GM23338 (cell line): ENCODE results near the gene NUP160. TPM values are rescaled to one million over a fixed set of nuclear protein-coding genes. Genes with fewer than 3 reads are reported as not detected.
A peak's percentile ranks its signal among the peaks of the same experiment; 100 is the strongest.

Experiments used
- ATAC-seq: fragments of 200-7000 bp; cut with Tn5 transposase; 3 replicates; pipeline ENCODE4 v1.9.1; 2020
- DNase-seq: peaks from one replicate; pipeline ENCODE4 v3.0.0-alpha.2; 2015; ENCODE audit warnings: low spot score
- H2AFZ ChIP-seq: fragments of 200-600 bp; sonication (generic); 2 replicates; pipeline ENCODE4 v1.8.0; 2016; ENCODE audit warnings: antibody characterized with exemption, mild to moderate bottlenecking, moderate library complexity
- H3F3A ChIP-seq: fragments of 200-600 bp; sonication (generic); replicated peaks from 2 replicates; pipeline ENCODE4 v1.8.0; 2017; ENCODE audit warnings: antibody characterized with exemption, mixed run types, low read depth
- H3K27ac ChIP-seq: fragments of 200-600 bp; sonication (generic); 2 replicates; pipeline ENCODE4 v1.6.1; 2016; ENCODE audit warnings: low read depth
- H3K27me3 ChIP-seq: fragments of 200-600 bp; sonication (generic); 2 replicates; pipeline ENCODE4 v1.8.0; 2016; ENCODE audit warnings: mild to moderate bottlenecking, mixed run types, moderate library complexity; ENCODE audit not compliant: insufficient read depth
- H3K36me3 ChIP-seq: fragments of 200-600 bp; sonication (generic); 2 replicates; pipeline ENCODE4 v1.8.0; 2016; ENCODE audit warnings: mild to moderate bottlenecking; ENCODE audit not compliant: insufficient read depth
- H3K4me1 ChIP-seq: fragments of 200-600 bp; sonication (generic); 2 replicates; pipeline ENCODE4 v1.8.0; 2016; ENCODE audit warnings: mild to moderate bottlenecking, moderate library complexity; ENCODE audit not compliant: insufficient read depth
- H3K4me2 ChIP-seq: fragments of 200-600 bp; sonication (generic); 2 replicates; pipeline ENCODE4 v1.7.1; 2017; ENCODE audit warnings: mixed run types
- H3K4me3 ChIP-seq: fragments of 200-600 bp; sonication (generic); 2 replicates; pipeline ENCODE4 v1.6.1; 2016; ENCODE audit warnings: mixed run types
- H3K79me2 ChIP-seq: fragments of 200-600 bp; sonication (generic); replicated peaks from 2 replicates; pipeline ENCODE4 v1.8.0; 2017; ENCODE audit warnings: mild to moderate bottlenecking; ENCODE audit not compliant: insufficient read depth
- H3K9me2 ChIP-seq: fragments of 200-600 bp; sonication (generic); 2 replicates; pipeline ENCODE4 v1.8.0; 2017; ENCODE audit not compliant: insufficient read depth
- H4K20me1 ChIP-seq: fragments of 200-600 bp; sonication (generic); replicated peaks from 2 replicates; pipeline ENCODE4 v1.8.0; 2017; ENCODE audit warnings: mild to moderate bottlenecking; ENCODE audit not compliant: insufficient read depth
- H3K27ac Mint-ChIP-seq: 2 replicates; pipeline ENCODE4 v1.8.0; 2020; ENCODE audit warnings: inconsistent platforms, mild to moderate bottlenecking, moderate library complexity, mixed read lengths
- H3K27me3 Mint-ChIP-seq: 3 replicates; pipeline ENCODE4 v1.8.0; 2022; ENCODE audit warnings: low read depth, mild to moderate bottlenecking, moderate library complexity, mixed read lengths, inconsistent platforms; ENCODE audit not compliant: insufficient read depth, poor library complexity
- H3K36me3 Mint-ChIP-seq: 3 replicates; pipeline ENCODE4 v1.8.0; 2021; ENCODE audit warnings: low read depth, mild to moderate bottlenecking, inconsistent platforms, moderate library complexity, mixed read lengths
- H3K4me1 Mint-ChIP-seq: 3 replicates; pipeline ENCODE4 v1.8.0; 2020; ENCODE audit warnings: mild to moderate bottlenecking, inconsistent platforms, mixed read lengths
- H3K4me3 Mint-ChIP-seq: 3 replicates; pipeline ENCODE4 v1.8.0; 2021; ENCODE audit warnings: moderate library complexity, mild to moderate bottlenecking, inconsistent platforms, mixed read lengths
- H3K9me3 Mint-ChIP-seq: 3 replicates; pipeline ENCODE4 v1.8.0; 2020; ENCODE audit warnings: moderate library complexity, mild to moderate bottlenecking, inconsistent platforms, mixed read lengths
- CREB1 ChIP-seq: fragments of 250-450 bp; sonication (Bioruptor Pico); IDR thresholded peaks from 2 replicates; pipeline ENCODE4 v1.5.0; 2020; ENCODE audit warnings: low read depth, mild to moderate bottlenecking, moderate library complexity
- EZH2phosphoT487 ChIP-seq: fragments of 200-600 bp; sonication (generic); IDR thresholded peaks from one replicate; pipeline ENCODE4 v1.8.1; 2018; ENCODE audit warnings: antibody characterized with exemption; ENCODE audit not compliant: unreplicated experiment
- JUNB ChIP-seq: IDR thresholded peaks from one replicate; pipeline ENCODE4 v1.6.1; 2016; ENCODE audit warnings: antibody characterized with exemption; ENCODE audit not compliant: unreplicated experiment
- STAT1 ChIP-seq: IDR thresholded peaks from one replicate; pipeline ENCODE4 v1.6.1; 2016; ENCODE audit warnings: antibody characterized with exemption; ENCODE audit not compliant: unreplicated experiment
- ZNF331 ChIP-seq: fragments of 250-450 bp; sonication (Bioruptor Pico); IDR thresholded peaks from 2 replicates; pipeline ENCODE4 v1.5.0; 2020; ENCODE audit warnings: low read depth, mild to moderate bottlenecking, moderate library complexity
- polyA plus RNA-seq: library from polyadenylated mRNA; unstranded; fragments of >200 nt; fragmentation: Nextera tagmentation; extraction: Ambion mirVana; gene quantifications from 2 replicates; pipeline ENCODE4 v1.2.1, GENCODE V29; 2016
- total RNA-seq: library from RNA; depleted of rRNA; stranded (reverse); fragments of >200 nt; shearing (Covaris generic); gene quantifications from 2 replicates; pipeline ENCODE4 v1.2.3, GENCODE V29; 2014
- TF ChIP-seq, protein P1 (sequence below): IDR thresholded peaks from one replicate; pipeline ENCODE4 v1.6.1; 2018; ENCODE audit warnings: antibody characterized with exemption; ENCODE audit not compliant: unreplicated experiment
- TF ChIP-seq, protein P2 (sequence below), 2 experiments: fragments of 200-600 bp in 1 of 2; sonication (generic) in 1 of 2; conservative IDR thresholded peaks; 2 replicates each; pipeline versions ENCODE4 v1.5.1 to v1.6.1; 2016 to 2017; ENCODE audit warnings: antibody characterized with exemption in 2 of 2, low read depth in 2 of 2, mild to moderate bottlenecking in 2 of 2, moderate library complexity in 1 of 2
- TF ChIP-seq, protein P3 (sequence below): IDR thresholded peaks from 2 replicates; pipeline ENCODE4 v1.6.1; 2016; ENCODE audit warnings: antibody characterized with exemption
- TF ChIP-seq, protein P4 (sequence below): fragments of 250-450 bp; sonication (Bioruptor Pico); IDR thresholded peaks from 2 replicates; pipeline ENCODE4 v1.5.0; 2020; ENCODE audit warnings: mild to moderate bottlenecking, moderate library complexity

Gene NUP160
- total and polyA plus RNA-seq, 2 experiments from 2014 or later: 41.2 to 101 TPM

DNA sequence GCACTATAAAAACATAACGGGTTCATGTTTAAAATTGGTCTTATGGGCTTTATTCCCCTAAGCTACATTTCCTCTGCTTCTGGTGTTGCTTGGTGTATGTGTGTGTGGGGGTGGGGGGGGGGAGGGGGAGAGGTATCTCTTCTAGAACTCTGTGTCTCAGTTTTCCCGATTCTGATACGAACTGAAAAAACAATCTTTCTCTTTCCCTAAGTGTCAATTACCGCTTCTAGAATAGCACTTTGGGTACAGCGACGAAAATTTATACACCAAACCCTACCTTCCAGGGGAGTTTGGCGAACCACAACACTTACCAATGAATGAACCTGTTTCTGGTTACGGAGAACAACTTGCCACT is 636 bp downstream of the NUP160 start (continued):
- TF ChIP-seq, protein P1, sequence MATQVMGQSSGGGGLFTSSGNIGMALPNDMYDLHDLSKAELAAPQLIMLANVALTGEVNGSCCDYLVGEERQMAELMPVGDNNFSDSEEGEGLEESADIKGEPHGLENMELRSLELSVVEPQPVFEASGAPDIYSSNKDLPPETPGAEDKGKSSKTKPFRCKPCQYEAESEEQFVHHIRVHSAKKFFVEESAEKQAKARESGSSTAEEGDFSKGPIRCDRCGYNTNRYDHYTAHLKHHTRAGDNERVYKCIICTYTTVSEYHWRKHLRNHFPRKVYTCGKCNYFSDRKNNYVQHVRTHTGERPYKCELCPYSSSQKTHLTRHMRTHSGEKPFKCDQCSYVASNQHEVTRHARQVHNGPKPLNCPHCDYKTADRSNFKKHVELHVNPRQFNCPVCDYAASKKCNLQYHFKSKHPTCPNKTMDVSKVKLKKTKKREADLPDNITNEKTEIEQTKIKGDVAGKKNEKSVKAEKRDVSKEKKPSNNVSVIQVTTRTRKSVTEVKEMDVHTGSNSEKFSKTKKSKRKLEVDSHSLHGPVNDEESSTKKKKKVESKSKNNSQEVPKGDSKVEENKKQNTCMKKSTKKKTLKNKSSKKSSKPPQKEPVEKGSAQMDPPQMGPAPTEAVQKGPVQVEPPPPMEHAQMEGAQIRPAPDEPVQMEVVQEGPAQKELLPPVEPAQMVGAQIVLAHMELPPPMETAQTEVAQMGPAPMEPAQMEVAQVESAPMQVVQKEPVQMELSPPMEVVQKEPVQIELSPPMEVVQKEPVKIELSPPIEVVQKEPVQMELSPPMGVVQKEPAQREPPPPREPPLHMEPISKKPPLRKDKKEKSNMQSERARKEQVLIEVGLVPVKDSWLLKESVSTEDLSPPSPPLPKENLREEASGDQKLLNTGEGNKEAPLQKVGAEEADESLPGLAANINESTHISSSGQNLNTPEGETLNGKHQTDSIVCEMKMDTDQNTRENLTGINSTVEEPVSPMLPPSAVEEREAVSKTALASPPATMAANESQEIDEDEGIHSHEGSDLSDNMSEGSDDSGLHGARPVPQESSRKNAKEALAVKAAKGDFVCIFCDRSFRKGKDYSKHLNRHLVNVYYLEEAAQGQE: no peak
- TF ChIP-seq, protein P2, sequence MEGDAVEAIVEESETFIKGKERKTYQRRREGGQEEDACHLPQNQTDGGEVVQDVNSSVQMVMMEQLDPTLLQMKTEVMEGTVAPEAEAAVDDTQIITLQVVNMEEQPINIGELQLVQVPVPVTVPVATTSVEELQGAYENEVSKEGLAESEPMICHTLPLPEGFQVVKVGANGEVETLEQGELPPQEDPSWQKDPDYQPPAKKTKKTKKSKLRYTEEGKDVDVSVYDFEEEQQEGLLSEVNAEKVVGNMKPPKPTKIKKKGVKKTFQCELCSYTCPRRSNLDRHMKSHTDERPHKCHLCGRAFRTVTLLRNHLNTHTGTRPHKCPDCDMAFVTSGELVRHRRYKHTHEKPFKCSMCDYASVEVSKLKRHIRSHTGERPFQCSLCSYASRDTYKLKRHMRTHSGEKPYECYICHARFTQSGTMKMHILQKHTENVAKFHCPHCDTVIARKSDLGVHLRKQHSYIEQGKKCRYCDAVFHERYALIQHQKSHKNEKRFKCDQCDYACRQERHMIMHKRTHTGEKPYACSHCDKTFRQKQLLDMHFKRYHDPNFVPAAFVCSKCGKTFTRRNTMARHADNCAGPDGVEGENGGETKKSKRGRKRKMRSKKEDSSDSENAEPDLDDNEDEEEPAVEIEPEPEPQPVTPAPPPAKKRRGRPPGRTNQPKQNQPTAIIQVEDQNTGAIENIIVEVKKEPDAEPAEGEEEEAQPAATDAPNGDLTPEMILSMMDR (conservative IDR thresholded peaks at IDR 0.05; ENCODE audit: low read depth in 2 of 2): no peak
- TF ChIP-seq, protein P3, sequence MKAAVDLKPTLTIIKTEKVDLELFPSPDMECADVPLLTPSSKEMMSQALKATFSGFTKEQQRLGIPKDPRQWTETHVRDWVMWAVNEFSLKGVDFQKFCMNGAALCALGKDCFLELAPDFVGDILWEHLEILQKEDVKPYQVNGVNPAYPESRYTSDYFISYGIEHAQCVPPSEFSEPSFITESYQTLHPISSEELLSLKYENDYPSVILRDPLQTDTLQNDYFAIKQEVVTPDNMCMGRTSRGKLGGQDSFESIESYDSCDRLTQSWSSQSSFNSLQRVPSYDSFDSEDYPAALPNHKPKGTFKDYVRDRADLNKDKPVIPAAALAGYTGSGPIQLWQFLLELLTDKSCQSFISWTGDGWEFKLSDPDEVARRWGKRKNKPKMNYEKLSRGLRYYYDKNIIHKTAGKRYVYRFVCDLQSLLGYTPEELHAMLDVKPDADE: no peak
- TF ChIP-seq EZH2phosphoT487 (no peak), CREB1 (CRISPR knock-in tag) (no peak), JUNB (no peak), STAT1 (no peak)

DNA sequence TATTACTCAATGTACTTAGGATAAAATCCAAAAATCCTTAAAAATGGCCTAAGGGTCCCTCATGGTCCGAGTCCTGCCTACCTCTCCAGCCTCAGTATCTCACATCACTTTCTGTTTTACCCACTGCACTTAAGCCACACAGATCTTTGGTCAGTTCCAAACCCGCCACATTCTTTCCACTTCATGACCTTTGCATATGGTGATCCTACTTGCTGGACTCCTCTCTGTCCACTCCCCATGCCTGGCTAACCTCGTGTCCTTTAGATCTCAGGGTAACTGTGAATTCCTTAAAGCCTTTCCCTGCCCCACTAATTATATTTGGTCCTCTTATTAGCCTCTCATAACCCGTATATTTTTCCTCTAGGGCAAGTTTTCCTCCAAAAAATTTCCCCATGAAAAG is 1.2 kb downstream of the NUP160 start:
- H3K27ac ChIP-seq: 0 out of 2 replicates have a peak overlapping the region, but pooled peaks have one; percentile 53
- H3K4me1 ChIP-seq: peaks cover 9% of the 10 kb centered on the region
- peaks cover 60% of the 10 kb centered on the region for H3K79me2 ChIP-seq
- no peak overlapping the region for H2AFZ ChIP-seq
- peaks cover 25% of the 10 kb centered on the region for H3K36me3 ChIP-seq
- H3K27me3 ChIP-seq: no peaks in the 10 kb centered on the region
- ATAC-seq (no peak), DNase-seq (no peak)
- H3K36me3 Mint-ChIP-seq: peaks cover 27% of the 10 kb centered on the region
- H3K9me2 ChIP-seq: no peaks in the 10 kb centered on the region
- H3K27ac Mint-ChIP-seq: peak overlapping the region; percentile 47
- H3K9me3 Mint-ChIP-seq: no peaks in the 10 kb centered on the region
- H3K4me3 ChIP-seq: peak overlapping the region; percentile 100
- peaks cover 13% of the 10 kb centered on the region for H3K4me1 Mint-ChIP-seq
- peaks cover 17% of the 10 kb centered on the region for H3K27me3 Mint-ChIP-seq
- peaks cover 9% of the 10 kb centered on the region; the same call in 1 of the 2 replicates for H3F3A ChIP-seq
- peak overlapping the region; percentile 100 for H3K4me3 Mint-ChIP-seq
- peak overlapping the region; percentile 88 for H3K4me2 ChIP-seq
- H4K20me1 ChIP-seq: peaks cover 15% of the 10 kb centered on the region; the same call in 1 of the 2 replicates
- TF ChIP-seq JUNB: no peak
- TF ChIP-seq ZNF331 (CRISPR knock-in tag): no peak
- TF ChIP-seq, protein P2 (conservative IDR thresholded peaks at IDR 0.05; ENCODE audit: low read depth in 2 of 2): no peak
- TF ChIP-seq STAT1: no peak
- TF ChIP-seq, protein P4, sequence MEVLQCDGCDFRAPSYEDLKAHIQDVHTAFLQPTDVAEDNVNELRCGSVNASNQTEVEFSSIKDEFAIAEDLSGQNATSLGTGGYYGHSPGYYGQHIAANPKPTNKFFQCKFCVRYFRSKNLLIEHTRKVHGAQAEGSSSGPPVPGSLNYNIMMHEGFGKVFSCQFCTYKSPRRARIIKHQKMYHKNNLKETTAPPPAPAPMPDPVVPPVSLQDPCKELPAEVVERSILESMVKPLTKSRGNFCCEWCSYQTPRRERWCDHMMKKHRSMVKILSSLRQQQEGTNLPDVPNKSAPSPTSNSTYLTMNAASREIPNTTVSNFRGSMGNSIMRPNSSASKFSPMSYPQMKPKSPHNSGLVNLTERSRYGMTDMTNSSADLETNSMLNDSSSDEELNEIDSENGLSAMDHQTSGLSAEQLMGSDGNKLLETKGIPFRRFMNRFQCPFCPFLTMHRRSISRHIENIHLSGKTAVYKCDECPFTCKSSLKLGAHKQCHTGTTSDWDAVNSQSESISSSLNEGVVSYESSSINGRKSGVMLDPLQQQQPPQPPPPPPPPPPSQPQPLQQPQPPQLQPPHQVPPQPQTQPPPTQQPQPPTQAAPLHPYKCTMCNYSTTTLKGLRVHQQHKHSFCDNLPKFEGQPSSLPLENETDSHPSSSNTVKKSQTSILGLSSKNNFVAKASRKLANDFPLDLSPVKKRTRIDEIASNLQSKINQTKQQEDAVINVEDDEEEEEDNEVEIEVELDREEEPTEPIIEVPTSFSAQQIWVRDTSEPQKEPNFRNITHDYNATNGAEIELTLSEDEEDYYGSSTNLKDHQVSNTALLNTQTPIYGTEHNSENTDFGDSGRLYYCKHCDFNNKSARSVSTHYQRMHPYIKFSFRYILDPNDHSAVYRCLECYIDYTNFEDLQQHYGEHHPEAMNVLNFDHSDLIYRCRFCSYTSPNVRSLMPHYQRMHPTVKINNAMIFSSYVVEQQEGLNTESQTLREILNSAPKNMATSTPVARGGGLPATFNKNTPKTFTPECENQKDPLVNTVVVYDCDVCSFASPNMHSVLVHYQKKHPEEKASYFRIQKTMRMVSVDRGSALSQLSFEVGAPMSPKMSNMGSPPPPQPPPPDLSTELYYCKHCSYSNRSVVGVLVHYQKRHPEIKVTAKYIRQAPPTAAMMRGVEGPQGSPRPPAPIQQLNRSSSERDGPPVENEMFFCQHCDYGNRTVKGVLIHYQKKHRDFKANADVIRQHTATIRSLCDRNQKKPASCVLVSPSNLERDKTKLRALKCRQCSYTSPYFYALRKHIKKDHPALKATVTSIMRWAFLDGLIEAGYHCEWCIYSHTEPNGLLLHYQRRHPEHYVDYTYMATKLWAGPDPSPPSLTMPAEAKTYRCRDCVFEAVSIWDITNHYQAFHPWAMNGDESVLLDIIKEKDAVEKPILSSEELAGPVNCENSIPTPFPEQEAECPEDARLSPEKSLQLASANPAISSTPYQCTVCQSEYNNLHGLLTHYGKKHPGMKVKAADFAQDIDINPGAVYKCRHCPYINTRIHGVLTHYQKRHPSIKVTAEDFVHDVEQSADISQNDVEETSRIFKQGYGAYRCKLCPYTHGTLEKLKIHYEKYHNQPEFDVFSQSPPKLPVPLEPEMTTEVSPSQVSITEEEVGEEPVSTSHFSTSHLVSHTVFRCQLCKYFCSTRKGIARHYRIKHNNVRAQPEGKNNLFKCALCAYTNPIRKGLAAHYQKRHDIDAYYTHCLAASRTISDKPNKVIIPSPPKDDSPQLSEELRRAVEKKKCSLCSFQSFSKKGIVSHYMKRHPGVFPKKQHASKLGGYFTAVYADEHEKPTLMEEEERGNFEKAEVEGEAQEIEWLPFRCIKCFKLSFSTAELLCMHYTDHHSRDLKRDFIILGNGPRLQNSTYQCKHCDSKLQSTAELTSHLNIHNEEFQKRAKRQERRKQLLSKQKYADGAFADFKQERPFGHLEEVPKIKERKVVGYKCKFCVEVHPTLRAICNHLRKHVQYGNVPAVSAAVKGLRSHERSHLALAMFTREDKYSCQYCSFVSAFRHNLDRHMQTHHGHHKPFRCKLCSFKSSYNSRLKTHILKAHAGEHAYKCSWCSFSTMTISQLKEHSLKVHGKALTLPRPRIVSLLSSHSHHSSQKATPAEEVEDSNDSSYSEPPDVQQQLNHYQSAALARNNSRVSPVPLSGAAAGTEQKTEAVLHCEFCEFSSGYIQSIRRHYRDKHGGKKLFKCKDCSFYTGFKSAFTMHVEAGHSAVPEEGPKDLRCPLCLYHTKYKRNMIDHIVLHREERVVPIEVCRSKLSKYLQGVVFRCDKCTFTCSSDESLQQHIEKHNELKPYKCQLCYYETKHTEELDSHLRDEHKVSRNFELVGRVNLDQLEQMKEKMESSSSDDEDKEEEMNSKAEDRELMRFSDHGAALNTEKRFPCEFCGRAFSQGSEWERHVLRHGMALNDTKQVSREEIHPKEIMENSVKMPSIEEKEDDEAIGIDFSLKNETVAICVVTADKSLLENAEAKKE (CRISPR knock-in tag): no peak
